Stimulated activated effector memory CD8-positive, alpha-beta T cell treated with anti-CD3 and anti-CD28 coated beads, Interleukin-12 subunit alpha, Interleukin-12 subunit beta, amount 100 ng/mL, for 72 hours (primary cell): ENCODE data around the gene RAB39B.
"Not testable (repeated sequence)": the region's sequence is repeated elsewhere in the genome, so short reads cannot be mapped to it uniquely, and the experiment has no call there.

ENCODE experiments used
- ATAC-seq: fragments of 150-1000 bp; cut with Tn5 transposase; 2 replicates; pipeline ENCODE4 v1.10.0; 2021
- DNase-seq, 2 donors: peaks; one replicate each; pipeline ENCODE4 v3.0.0; 2021 to 2022; ENCODE audit warnings: low spot score in 2 of 2
- H3K27ac Mint-ChIP-seq: one replicate; pipeline ENCODE4 v1.8.0; 2022; ENCODE audit warnings: mild to moderate bottlenecking, mixed read lengths
- H3K36me3 Mint-ChIP-seq: one replicate; pipeline ENCODE4 v1.8.0; 2022; ENCODE audit warnings: mild to moderate bottlenecking, mixed read lengths
- H3K4me1 Mint-ChIP-seq: one replicate; pipeline ENCODE4 v1.8.0; 2022; ENCODE audit warnings: mixed read lengths
- H3K4me3 Mint-ChIP-seq: one replicate; pipeline ENCODE4 v1.8.0; 2022; ENCODE audit warnings: mild to moderate bottlenecking, mixed read lengths
- H3K9me3 Mint-ChIP-seq: one replicate; pipeline ENCODE4 v1.8.0; 2022; ENCODE audit warnings: mixed read lengths

The RAB39B gene

DNA sequence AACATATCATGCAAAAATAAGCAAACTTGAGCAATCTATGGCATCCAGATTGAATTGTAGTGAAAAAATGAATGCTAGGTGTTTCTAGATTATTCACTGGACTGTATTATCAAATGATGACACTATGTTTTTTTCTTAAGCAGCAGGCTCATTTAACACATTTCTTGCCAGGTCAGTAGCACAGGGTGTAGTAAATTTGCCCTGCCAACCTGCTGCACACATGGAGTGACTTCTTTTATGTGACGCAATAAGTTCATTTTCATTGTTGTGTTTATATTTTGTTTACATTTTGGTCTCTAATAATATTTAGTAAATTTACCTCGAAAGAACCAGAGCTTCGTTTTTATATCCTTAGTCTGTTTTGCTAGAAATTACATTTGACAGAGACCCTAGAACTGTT is 38.5 kb downstream of the RAB39B start:
- H3K36me3 Mint-ChIP-seq, result peaks cover 88% of the 10 kb centered on the region
- H3K27ac Mint-ChIP-seq, result no peak overlapping the region

DNA sequence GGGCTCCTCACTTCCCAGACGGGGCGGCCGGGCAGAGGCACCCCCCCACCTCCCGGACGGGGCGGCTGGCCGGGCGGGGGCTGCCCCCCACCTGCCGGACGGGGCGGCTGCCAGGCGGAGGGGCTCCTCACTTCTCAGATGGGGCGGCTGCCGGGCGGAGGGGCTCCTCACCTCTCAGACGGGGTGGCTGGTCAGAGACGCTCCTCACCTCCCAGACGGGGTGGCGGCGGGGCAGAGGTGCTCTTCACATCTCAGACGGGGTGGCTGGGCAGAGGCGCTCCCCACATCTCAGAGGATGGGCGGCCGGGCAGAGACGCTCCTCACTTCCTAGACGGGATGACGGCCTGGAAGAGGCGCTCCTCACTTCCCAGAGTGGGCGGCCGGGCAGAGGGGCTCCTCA is 40.5 kb downstream of the RAB39B start:
- not testable (repeated sequence) for H3K4me3 Mint-ChIP-seq, DNase-seq, H3K27ac Mint-ChIP-seq, ATAC-seq, H3K4me1 Mint-ChIP-seq, H3K9me3 Mint-ChIP-seq
- peaks cover 82% of the 10 kb centered on the region for H3K36me3 Mint-ChIP-seq

More for the DNA sequence above, 38.5 kb downstream of the RAB39B start:
- Mint-ChIP-seq H3K4me3 (no peak overlapping the region), H3K4me1 (peaks cover 7% of the 10 kb centered on the region), H3K9me3 (no peaks in the 10 kb centered on the region)
- DNase-seq, result no peak
- no peak for ATAC-seq

DNA sequence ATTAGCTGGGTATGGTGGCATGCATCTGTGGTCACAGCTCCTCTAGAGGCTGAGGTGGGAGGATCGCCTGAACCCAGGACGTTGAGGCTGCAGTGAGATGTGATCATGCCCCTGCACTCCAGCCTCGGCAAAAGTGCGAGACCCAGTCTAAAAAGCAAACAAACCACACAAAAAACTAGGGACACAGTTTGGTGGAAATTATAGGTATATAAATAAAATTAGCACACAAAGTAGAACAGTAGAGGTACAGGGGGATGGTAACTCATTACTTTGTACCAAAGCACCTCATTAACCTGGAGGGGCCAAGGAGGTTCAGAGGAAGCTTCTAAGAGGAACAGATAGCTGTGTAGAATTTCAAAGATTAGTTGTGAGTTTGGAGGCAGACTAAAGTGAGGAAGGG is 42.9 kb downstream of the RAB39B start:
- peaks cover 65% of the 10 kb centered on the region for H3K36me3 Mint-ChIP-seq
- H3K27ac Mint-ChIP-seq, result no peak overlapping the region
- no peak for ATAC-seq
- no peak for DNase-seq
- no peaks in the 10 kb centered on the region for H3K9me3 Mint-ChIP-seq
- H3K4me3 Mint-ChIP-seq, result no peak overlapping the region
- peaks cover 23% of the 10 kb centered on the region for H3K4me1 Mint-ChIP-seq

DNA sequence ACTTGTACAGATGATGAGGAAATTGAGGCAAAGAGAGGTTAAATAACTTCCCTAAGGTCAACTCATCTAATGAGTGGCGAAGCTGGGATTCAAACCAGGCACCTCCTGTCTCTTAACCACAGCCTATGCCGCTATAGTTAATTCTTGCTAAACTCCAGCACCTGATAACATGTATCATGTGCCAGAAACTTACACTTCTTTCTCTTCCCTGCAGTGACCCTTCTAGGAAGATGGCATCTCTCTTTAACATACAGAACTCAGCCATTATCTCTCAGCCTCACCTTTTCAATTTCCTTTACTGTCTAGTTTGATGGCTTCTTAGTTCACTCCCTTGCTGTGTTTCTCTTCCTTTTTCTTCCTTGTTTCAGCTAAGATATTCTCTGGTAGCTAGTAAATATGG is 45.5 kb downstream of the RAB39B start:
- Mint-ChIP-seq H3K9me3 (no peaks in the 10 kb centered on the region), H3K27ac (peak overlapping the region; percentile 77), H3K36me3 (peaks cover 47% of the 10 kb centered on the region), H3K4me1 (peaks cover 23% of the 10 kb centered on the region), H3K4me3 (peak overlapping the region; percentile 6)
- ATAC-seq (no peak), DNase-seq (no peak)

DNA sequence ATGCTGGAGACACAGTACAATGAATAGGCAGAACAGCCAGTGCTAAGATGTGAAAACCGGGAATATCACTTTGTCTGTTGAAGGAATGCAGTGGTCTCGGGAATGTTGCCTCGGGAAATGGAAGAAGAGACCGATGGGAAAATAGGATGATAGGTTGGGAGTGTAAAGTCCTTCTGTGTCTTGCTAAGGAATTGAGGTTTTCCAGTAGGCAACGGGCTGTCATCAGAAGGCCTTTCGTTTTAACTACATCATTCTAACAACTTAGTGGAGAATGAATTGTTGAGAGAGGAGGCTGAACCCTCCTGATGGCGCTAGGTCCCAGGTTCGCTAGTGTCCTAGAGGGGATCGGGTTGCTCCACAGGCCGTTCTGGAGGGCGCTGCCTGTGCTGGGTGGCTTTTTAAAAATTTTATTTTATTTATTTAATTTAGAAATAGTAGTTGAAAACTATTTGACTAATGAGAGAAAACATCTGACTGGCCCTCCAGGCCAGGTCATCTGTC is 47.3 kb downstream of the RAB39B start:
- ATAC-seq (no peak), DNase-seq (no peak)
- Mint-ChIP-seq H3K4me1 (peaks cover 23% of the 10 kb centered on the region), H3K27ac (peak overlapping the region; percentile 96), H3K36me3 (peaks cover 33% of the 10 kb centered on the region), H3K4me3 (peak overlapping the region; percentile 89), H3K9me3 (no peaks in the 10 kb centered on the region)

DNA sequence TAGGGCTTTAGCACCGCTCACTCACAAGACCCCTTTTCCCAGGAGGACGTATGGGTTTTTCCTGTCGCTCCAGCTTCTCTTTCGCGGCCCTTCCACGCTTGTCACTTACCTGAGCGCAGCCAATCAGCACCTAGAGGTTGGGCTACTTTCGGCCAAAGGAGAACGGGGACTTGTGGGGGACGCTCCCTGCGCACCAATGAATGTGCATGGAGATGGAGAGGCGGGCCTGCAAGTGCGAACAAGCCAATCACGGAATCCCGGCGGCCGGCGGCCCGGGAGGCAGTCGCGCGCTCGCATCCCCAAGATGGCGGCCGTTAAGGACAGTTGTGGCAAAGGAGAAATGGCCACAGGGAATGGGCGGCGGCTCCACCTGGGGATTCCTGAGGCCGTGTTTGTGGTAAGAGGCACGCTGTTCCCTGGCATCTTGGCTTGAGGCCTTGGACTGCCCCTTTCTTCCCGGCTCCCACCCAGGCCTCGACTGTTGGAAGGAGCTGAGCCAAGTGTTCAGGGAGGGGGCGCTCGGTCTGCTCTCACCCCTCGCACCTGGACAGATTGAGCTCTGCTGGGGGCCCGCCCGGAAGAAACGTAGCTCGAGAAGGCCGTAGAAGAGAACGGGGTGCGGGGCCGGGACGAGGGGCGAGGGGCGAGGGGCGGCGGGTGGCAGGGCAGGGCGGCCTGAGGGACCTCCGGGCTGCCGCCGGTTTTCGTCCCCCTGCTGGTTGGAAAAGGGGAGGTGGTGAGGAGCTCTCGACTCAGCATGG is 47.9 kb downstream of the RAB39B start, which contains the start of gene VBP1:
TSS of gene VBP1 (plus strand) at position 282 of the 761 bp plus-strand sequence. CDS start at position 305, 23 bp downstream.
- Mint-ChIP-seq H3K9me3 (no peaks in the 10 kb centered on the region), H3K36me3 (peaks cover 27% of the 10 kb centered on the region), H3K27ac (peak within 1 kb of the TSS; percentile 96), H3K4me3 (peak within 1 kb of the TSS; percentile 89), H3K4me1 (peaks cover 23% of the 10 kb centered on the region)
- DNase-seq, result peak; percentile 54 to 84
- peak; percentile 99 for ATAC-seq

DNA sequence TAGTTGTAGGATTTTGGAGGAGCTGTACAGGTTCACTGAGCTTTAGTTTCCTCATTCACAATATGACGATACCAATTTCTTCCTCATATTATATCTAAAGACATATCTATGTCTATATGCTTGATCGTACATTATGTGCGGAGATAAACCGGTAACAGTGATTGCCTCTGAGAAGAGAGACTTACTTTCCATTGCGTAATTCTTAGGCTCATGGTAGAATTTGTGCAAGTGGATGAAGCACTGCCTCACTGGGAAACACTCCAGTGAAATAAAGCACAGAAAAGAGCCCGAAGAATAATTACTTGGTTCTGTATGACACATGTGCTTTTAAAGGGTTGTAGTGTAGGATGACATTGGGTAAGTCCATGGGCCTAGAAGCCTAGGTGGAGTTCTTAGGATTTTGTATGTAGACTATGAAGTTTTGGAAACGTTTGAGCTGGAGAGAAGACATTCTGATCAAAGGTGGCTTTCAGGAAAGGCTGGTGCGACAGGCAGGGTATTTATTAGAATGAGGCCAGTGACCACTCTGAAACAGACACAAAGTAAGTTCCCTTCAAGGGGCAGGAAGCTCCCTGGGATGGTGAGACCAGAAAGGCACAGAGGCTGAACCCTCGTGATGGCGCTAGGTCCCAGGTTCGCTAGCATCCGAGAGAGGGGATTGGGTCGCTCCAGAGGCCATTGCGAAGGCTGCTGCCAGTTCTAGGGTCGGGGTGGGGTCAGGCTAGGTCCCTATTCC is 48.7 kb downstream of the RAB39B start:
- peaks cover 20% of the 10 kb centered on the region for H3K36me3 Mint-ChIP-seq
- H3K4me1 Mint-ChIP-seq, result peaks cover 23% of the 10 kb centered on the region
- ATAC-seq (peak; percentile 55), DNase-seq (no peak)
- H3K4me3 Mint-ChIP-seq, result peak overlapping the region; percentile 89
- H3K27ac Mint-ChIP-seq, result peak overlapping the region; percentile 96
- no peaks in the 10 kb centered on the region for H3K9me3 Mint-ChIP-seq

DNA sequence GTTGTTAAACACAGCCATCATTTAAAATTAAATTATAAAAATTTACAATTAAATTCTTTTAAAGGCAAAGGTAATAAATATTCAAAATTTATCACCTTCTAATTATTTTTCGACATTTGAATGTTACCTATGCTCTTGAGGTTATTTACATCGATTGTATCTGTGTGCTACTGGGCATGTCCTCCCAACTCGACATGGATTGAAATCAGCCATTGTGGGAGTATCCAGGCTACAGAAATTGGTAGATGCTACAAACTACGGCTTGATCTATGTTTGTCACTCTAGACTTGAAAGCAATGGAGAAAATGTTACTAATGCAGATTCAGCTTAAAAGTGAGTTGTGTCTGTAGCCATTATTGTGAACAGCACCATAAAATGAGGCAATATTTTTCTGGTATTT is 50.6 kb downstream of the RAB39B start:
- H3K27ac Mint-ChIP-seq, result no peak overlapping the region
- DNase-seq, result no peak

DNA sequence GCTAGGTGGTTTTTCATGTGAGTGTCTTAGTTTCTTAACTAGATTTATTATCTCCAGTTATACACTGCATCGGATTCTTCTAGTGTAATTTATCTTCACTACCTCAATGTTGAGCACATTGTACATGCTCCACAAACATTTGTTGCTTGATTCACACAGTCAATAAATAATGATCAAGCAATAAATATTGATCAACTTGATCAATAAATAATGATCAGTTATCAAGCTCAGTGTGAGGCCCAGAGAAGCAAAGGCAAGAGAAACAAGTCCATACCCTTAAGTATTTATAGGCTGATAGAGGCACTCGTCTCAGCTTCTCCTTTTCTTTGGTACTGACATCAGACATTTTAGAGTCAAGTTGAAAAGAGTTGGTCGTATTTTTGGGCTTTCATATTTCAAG is 53.1 kb downstream of the RAB39B start:
- Mint-ChIP-seq H3K36me3 (peaks cover 3% of the 10 kb centered on the region), H3K27ac (no peak overlapping the region), H3K4me1 (no peaks in the 10 kb centered on the region), H3K9me3 (no peaks in the 10 kb centered on the region), H3K4me3 (no peak overlapping the region)
- ATAC-seq, result no peak
- no peak for DNase-seq

More for the DNA sequence above, 50.6 kb downstream of the RAB39B start:
- no peak for ATAC-seq
- Mint-ChIP-seq H3K9me3 (no peaks in the 10 kb centered on the region), H3K36me3 (peaks cover 7% of the 10 kb centered on the region), H3K4me3 (no peak overlapping the region), H3K4me1 (peaks cover 18% of the 10 kb centered on the region)
